HEK293 (cell line): ENCODE results near the gene FBXL4.

Experiments
- HOXD13 ChIP-seq: sonication (generic); formaldehyde crosslinking; IDR thresholded peaks from 2 replicates; pipeline ENCODE4 v1.8.0; 2022; ENCODE audit warnings: missing genetic modification reagents, borderline replicate concordance
- IKZF3 ChIP-seq: fragments of 450-650 bp; IDR thresholded peaks from 2 replicates; pipeline ENCODE4 v1.5.0; 2018; ENCODE audit warnings: missing biosample characterization, mild to moderate bottlenecking, missing genetic modification characterization, moderate library complexity
- KLF16 ChIP-seq: fragments of 450-650 bp; formaldehyde crosslinking; IDR thresholded peaks from 2 replicates; pipeline ENCODE4 v1.5.1; 2017; ENCODE audit warnings: missing biosample characterization, missing genetic modification characterization
- KLF17 ChIP-seq: fragments of 450-650 bp; formaldehyde crosslinking; IDR thresholded peaks from 2 replicates; pipeline ENCODE4 v1.5.1; 2016; ENCODE audit warnings: missing biosample characterization, missing genetic modification characterization
- KLF7 ChIP-seq: fragments of 450-650 bp; formaldehyde crosslinking; IDR thresholded peaks from 2 replicates; pipeline ENCODE4 v1.5.1; 2016; ENCODE audit warnings: missing biosample characterization, missing genetic modification characterization, borderline replicate concordance
- KLF9 ChIP-seq: fragments of 450-650 bp; formaldehyde crosslinking; IDR thresholded peaks from 2 replicates; pipeline ENCODE4 v1.5.1; 2016; ENCODE audit warnings: missing biosample characterization, missing genetic modification characterization, low read depth
- MZF1 ChIP-seq: fragments of 450-650 bp; formaldehyde crosslinking; IDR thresholded peaks from 2 replicates; pipeline ENCODE4 v1.5.1; 2017; ENCODE audit warnings: missing biosample characterization, missing genetic modification characterization, borderline replicate concordance
- OSR2 ChIP-seq: fragments of 450-650 bp; formaldehyde crosslinking; IDR thresholded peaks from 2 replicates; pipeline ENCODE4 v1.5.1; 2016; ENCODE audit warnings: missing biosample characterization, missing genetic modification characterization
- RBAK ChIP-seq: fragments of 450-650 bp; formaldehyde crosslinking; IDR thresholded peaks from 2 replicates; pipeline ENCODE4 v1.5.1; 2016; ENCODE audit warnings: missing biosample characterization, missing genetic modification characterization
- REPIN1 ChIP-seq: fragments of 450-650 bp; formaldehyde crosslinking; IDR thresholded peaks from 2 replicates; pipeline ENCODE4 v1.5.1; 2017; ENCODE audit warnings: missing biosample characterization, missing genetic modification characterization, low read depth
- SP3 ChIP-seq: fragments of 450-650 bp; formaldehyde crosslinking; IDR thresholded peaks from 2 replicates; pipeline ENCODE4 v1.5.1; 2016; ENCODE audit warnings: missing biosample characterization, missing genetic modification characterization
- YY2 ChIP-seq: fragments of 450-650 bp; formaldehyde crosslinking; IDR thresholded peaks from 2 replicates; pipeline ENCODE4 v1.5.1; 2016; ENCODE audit warnings: missing biosample characterization, missing genetic modification characterization
- ZBTB21 ChIP-seq: fragments of 450-650 bp; formaldehyde crosslinking; IDR thresholded peaks from 2 replicates; pipeline ENCODE4 v1.5.1; 2017; ENCODE audit warnings: missing biosample characterization, missing genetic modification characterization
- ZBTB7A ChIP-seq: fragments of 450-650 bp; formaldehyde crosslinking; IDR thresholded peaks from 2 replicates; pipeline ENCODE4 v1.5.1; 2016; ENCODE audit warnings: low read depth, missing biosample characterization, missing genetic modification characterization
- ZFP3 ChIP-seq: fragments of 450-650 bp; formaldehyde crosslinking; IDR thresholded peaks from 2 replicates; pipeline ENCODE4 v1.5.1; 2016; ENCODE audit warnings: low read depth, missing biosample characterization, missing genetic modification characterization
- ZIC2 ChIP-seq: fragments of 450-650 bp; formaldehyde crosslinking; IDR thresholded peaks from 2 replicates; pipeline ENCODE4 v1.5.1; 2016; ENCODE audit warnings: missing biosample characterization, missing genetic modification characterization
- ZNF112 ChIP-seq: fragments of 450-650 bp; formaldehyde crosslinking; IDR thresholded peaks from 2 replicates; pipeline ENCODE4 v1.5.0; 2017; ENCODE audit warnings: missing biosample characterization, missing genetic modification characterization
- ZNF239 ChIP-seq: fragments of 450-650 bp; formaldehyde crosslinking; IDR thresholded peaks from 2 replicates; pipeline ENCODE4 v1.5.1; 2016; ENCODE audit warnings: missing biosample characterization, missing genetic modification characterization
- ZNF302 ChIP-seq: fragments of 450-650 bp; formaldehyde crosslinking; IDR thresholded peaks from 2 replicates; pipeline ENCODE4 v1.5.1; 2016; ENCODE audit warnings: missing biosample characterization, missing genetic modification characterization, low read depth
- ZNF426 ChIP-seq: fragments of 450-650 bp; formaldehyde crosslinking; IDR thresholded peaks from 2 replicates; pipeline ENCODE4 v1.5.1; 2017; ENCODE audit warnings: missing biosample characterization, missing genetic modification characterization, mild to moderate bottlenecking, inconsistent platforms, moderate library complexity
- ZNF513 ChIP-seq: fragments of 450-650 bp; IDR thresholded peaks from 2 replicates; pipeline ENCODE4 v1.5.1; 2018; ENCODE audit warnings: missing biosample characterization, missing genetic modification characterization
- ZNF596 ChIP-seq: fragments of 450-650 bp; IDR thresholded peaks from 2 replicates; pipeline ENCODE4 v1.5.0; 2018; ENCODE audit warnings: missing biosample characterization, mild to moderate bottlenecking, missing genetic modification characterization, moderate library complexity
- ZNF610 ChIP-seq: fragments of 450-650 bp; formaldehyde crosslinking; IDR thresholded peaks from 2 replicates; pipeline ENCODE4 v1.5.1; 2016; ENCODE audit warnings: missing biosample characterization, missing genetic modification characterization, borderline replicate concordance
- ZNF623 ChIP-seq: fragments of 450-650 bp; formaldehyde crosslinking; IDR thresholded peaks from 2 replicates; pipeline ENCODE4 v1.5.1; 2016; ENCODE audit warnings: missing biosample characterization, missing genetic modification characterization
- ZNF629 ChIP-seq: fragments of 450-650 bp; formaldehyde crosslinking; IDR thresholded peaks from 2 replicates; pipeline ENCODE4 v1.5.1; 2017; ENCODE audit warnings: missing biosample characterization, missing genetic modification characterization
- ZNF658 ChIP-seq: fragments of 450-650 bp; formaldehyde crosslinking; IDR thresholded peaks from 2 replicates; pipeline ENCODE4; 2016; ENCODE audit warnings: missing biosample characterization, missing genetic modification characterization
- ZSCAN30 ChIP-seq: fragments of 450-650 bp; IDR thresholded peaks from 2 replicates; pipeline ENCODE4 v1.5.1; 2018; ENCODE audit warnings: missing biosample characterization, mild to moderate bottlenecking, missing genetic modification characterization, moderate library complexity
- TF ChIP-seq, protein P1 (sequence below): fragments of 450-650 bp; formaldehyde crosslinking; IDR thresholded peaks from 2 replicates; pipeline ENCODE4 v1.5.1; 2016; ENCODE audit warnings: missing biosample characterization, missing genetic modification characterization
- TF ChIP-seq, protein P2 (sequence below): fragments of 450-650 bp; formaldehyde crosslinking; IDR thresholded peaks from 2 replicates; pipeline ENCODE4 v1.5.1; 2016; ENCODE audit warnings: missing biosample characterization, missing genetic modification characterization, low read depth
- TF ChIP-seq, protein P3 (sequence below): fragments of 450-650 bp; formaldehyde crosslinking; optimal IDR thresholded peaks from 2 replicates; pipeline ENCODE3; 2016; ENCODE audit warnings: missing biosample characterization, mild to moderate bottlenecking, missing genetic modification characterization
- TF ChIP-seq, protein P4 (sequence below): fragments of 450-650 bp; formaldehyde crosslinking; IDR thresholded peaks from 2 replicates; pipeline ENCODE4 v1.5.1; 2016; ENCODE audit warnings: missing biosample characterization, missing genetic modification characterization

Gene FBXL4

DNA sequence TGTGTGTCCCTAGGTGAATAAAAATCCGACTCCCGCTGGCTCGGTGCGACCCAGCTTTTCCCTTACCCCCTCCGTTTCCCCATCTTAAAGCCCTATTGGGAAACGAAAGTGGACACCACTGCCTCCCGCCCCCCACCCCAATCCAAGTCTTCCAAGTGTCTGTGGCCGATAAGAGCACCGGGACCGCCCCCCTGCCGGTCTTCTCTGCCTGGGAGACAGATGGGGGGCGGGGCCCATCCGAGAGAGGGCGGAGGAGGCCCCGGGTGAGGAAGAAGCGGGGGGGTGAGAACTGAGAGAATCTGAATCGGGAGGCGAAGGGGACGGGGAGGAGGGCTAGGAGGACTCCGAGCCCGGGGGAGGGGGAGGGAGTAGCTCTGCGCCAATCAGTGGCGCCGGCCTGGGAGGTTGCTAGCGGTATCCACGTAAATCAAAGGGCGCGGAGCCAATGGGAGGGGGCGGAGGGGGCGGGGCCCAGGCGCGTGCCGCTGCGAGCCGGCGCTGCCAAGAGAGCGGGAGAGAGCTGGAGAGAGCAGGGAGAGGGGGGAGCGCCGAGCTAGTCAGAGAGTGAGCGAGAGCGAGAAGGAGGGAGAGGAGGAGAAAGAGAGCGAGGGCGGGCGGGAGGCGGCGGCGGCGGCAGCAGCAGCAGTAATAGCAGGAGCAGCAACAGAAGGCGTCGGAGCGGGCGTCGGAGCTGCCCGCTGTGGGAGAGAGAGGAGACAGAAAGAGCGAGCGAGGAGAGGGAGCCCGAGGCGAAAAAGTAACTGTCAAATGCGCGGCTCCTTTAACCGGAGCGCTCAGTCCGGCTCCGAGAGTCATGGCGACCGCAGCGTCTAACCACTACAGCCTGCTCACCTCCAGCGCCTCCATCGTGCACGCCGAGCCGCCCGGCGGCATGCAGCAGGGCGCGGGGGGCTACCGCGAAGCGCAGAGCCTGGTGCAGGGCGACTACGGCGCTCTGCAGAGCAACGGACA, 113.4 kb downstream of the FBXL4 start, which contains the start of gene POU3F2 (continued):
- no peak for TF ChIP-seq ZNF239 (tag by site-specific recombination)
- TF ChIP-seq, protein P1, sequence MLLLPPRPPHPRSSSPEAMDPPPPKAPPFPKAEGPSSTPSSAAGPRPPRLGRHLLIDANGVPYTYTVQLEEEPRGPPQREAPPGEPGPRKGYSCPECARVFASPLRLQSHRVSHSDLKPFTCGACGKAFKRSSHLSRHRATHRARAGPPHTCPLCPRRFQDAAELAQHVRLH (tag by site-specific recombination), result 0 out of 2 replicates have a peak, but pooled peaks have one; percentile 42
- TF ChIP-seq HOXD13, result no peak
- peak; percentile 61; the same call in 1 of the 2 replicates for TF ChIP-seq MZF1
- no peak for TF ChIP-seq ZBTB7A
- no peak for TF ChIP-seq ZNF112 (tag by site-specific recombination)
- TF ChIP-seq RBAK (tag by site-specific recombination), result no peak
- peak; percentile 62; the same call in 1 of the 2 replicates for TF ChIP-seq KLF7 (tag by site-specific recombination)
- peak; percentile 86 for TF ChIP-seq SP3 (tag by site-specific recombination)
- TF ChIP-seq ZNF513 (tag by site-specific recombination), result peak; percentile 77
- TF ChIP-seq ZNF658 (tag by site-specific recombination), result no peak
- TF ChIP-seq, protein P2, sequence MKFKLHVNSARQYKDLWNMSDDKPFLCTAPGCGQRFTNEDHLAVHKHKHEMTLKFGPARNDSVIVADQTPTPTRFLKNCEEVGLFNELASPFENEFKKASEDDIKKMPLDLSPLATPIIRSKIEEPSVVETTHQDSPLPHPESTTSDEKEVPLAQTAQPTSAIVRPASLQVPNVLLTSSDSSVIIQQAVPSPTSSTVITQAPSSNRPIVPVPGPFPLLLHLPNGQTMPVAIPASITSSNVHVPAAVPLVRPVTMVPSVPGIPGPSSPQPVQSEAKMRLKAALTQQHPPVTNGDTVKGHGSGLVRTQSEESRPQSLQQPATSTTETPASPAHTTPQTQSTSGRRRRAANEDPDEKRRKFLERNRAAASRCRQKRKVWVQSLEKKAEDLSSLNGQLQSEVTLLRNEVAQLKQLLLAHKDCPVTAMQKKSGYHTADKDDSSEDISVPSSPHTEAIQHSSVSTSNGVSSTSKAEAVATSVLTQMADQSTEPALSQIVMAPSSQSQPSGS (tag by site-specific recombination), result peak; percentile 37; the same call in 1 of the 2 replicates
- TF ChIP-seq ZNF629 (tag by site-specific recombination), result no peak; the same call in 1 of the 2 replicates
- TF ChIP-seq ZFP3 (tag by site-specific recombination), result no peak
- peak; percentile 82 for TF ChIP-seq ZNF610 (tag by site-specific recombination)
- peak; percentile 99 for TF ChIP-seq ZNF596 (tag by site-specific recombination)
- peak; percentile 60 for TF ChIP-seq YY2 (tag by site-specific recombination)
- peak; percentile 87 for TF ChIP-seq KLF16
- TF ChIP-seq KLF9 (tag by site-specific recombination), result peak; percentile 90
- no peak for TF ChIP-seq REPIN1
- TF ChIP-seq ZBTB21 (tag by site-specific recombination), result no peak
- TF ChIP-seq ZNF302 (tag by site-specific recombination), result no peak
- peak; percentile 55; the same call in 1 of the 2 replicates for TF ChIP-seq KLF17
- no peak for TF ChIP-seq ZNF623 (tag by site-specific recombination)
- peak; percentile 76 for TF ChIP-seq IKZF3 (tag by site-specific recombination)
- TF ChIP-seq ZNF426 (tag by site-specific recombination), result no peak
- peak; percentile 73 for TF ChIP-seq OSR2 (tag by site-specific recombination)
- TF ChIP-seq, protein P3, sequence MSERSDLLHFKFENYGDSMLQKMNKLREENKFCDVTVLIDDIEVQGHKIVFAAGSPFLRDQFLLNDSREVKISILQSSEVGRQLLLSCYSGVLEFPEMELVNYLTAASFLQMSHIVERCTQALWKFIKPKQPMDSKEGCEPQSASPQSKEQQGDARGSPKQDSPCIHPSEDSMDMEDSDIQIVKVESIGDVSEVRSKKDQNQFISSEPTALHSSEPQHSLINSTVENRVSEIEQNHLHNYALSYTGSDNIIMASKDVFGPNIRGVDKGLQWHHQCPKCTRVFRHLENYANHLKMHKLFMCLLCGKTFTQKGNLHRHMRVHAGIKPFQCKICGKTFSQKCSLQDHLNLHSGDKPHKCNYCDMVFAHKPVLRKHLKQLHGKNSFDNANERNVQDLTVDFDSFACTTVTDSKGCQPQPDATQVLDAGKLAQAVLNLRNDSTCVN (tag by site-specific recombination), result peak; percentile 86
- TF ChIP-seq, protein P4, sequence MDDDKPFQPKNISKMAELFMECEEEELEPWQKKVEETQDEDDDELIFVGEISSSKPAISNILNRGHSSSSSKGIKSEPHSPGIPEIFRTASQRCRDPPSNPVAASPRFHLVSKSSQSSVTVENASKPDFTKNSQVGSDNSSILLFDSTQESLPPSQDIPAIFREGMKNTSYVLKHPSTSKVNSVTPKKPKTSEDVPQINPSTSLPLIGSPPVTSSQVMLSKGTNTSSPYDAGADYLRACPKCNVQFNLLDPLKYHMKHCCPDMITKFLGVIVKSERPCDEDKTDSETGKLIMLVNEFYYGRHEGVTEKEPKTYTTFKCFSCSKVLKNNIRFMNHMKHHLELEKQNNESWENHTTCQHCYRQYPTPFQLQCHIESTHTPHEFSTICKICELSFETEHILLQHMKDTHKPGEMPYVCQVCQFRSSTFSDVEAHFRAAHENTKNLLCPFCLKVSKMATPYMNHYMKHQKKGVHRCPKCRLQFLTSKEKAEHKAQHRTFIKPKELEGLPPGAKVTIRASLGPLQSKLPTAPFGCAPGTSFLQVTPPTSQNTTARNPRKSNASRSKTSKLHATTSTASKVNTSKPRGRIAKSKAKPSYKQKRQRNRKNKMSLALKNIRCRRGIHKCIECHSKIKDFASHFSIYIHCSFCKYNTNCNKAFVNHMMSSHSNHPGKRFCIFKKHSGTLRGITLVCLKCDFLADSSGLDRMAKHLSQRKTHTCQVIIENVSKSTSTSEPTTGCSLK (tag by site-specific recombination), result no peak
- TF ChIP-seq ZSCAN30 (tag by site-specific recombination), result peak; percentile 59; the same call in 1 of the 2 replicates
- peak; percentile 72 for TF ChIP-seq ZIC2 (tag by site-specific recombination)
